ENCODE results near the gene VWA8.

DNA sequence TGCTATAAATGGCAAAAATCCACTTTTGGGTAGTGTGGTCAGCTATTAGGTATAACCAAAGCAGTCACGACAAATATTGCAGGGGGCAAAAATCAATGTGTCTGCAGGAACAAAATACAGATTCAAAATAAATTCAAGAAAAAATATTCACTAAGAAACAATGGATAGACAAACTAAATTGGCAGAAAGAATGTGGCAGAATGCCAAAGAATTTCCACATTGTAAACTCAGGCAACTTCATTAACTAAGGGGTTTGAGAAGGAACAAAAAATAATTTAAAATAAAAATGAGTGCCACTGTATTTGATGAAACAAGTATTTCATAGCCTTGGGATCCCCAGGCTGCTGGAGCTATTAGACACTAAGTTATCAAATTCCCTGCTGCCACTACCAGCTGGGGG lies 193.1 kb downstream of the VWA8 start:
- TF ChIP-seq, protein P1, sequence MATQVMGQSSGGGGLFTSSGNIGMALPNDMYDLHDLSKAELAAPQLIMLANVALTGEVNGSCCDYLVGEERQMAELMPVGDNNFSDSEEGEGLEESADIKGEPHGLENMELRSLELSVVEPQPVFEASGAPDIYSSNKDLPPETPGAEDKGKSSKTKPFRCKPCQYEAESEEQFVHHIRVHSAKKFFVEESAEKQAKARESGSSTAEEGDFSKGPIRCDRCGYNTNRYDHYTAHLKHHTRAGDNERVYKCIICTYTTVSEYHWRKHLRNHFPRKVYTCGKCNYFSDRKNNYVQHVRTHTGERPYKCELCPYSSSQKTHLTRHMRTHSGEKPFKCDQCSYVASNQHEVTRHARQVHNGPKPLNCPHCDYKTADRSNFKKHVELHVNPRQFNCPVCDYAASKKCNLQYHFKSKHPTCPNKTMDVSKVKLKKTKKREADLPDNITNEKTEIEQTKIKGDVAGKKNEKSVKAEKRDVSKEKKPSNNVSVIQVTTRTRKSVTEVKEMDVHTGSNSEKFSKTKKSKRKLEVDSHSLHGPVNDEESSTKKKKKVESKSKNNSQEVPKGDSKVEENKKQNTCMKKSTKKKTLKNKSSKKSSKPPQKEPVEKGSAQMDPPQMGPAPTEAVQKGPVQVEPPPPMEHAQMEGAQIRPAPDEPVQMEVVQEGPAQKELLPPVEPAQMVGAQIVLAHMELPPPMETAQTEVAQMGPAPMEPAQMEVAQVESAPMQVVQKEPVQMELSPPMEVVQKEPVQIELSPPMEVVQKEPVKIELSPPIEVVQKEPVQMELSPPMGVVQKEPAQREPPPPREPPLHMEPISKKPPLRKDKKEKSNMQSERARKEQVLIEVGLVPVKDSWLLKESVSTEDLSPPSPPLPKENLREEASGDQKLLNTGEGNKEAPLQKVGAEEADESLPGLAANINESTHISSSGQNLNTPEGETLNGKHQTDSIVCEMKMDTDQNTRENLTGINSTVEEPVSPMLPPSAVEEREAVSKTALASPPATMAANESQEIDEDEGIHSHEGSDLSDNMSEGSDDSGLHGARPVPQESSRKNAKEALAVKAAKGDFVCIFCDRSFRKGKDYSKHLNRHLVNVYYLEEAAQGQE (IDR thresholded peaks at IDR 0.05; ENCODE audit: insufficient read depth in 1 of 2, low read depth in 2 of 2, low read length in 2 of 2), result no peak
- TF ChIP-seq SIN3A (IDR thresholded peaks at IDR 0.05; ENCODE audit: borderline replicate concordance, insufficient read depth, low read length) (no peak), TAF1 (IDR thresholded peaks at IDR 0.05; ENCODE audit: borderline replicate concordance, insufficient read depth, low read length) (no peak), POLR2AphosphoS5 (IDR thresholded peaks at IDR 0.05; ENCODE audit: low read depth, low read length) (no peak)
